Measurements from ENCODE around the gene TNS3. TPM values are rescaled to one million over a fixed set of nuclear protein-coding genes. Genes with fewer than 3 reads are reported as not detected.

TNS3 gene
- total RNA-seq, 1 experiment from 2014 or later = 533 TPM

DNA sequence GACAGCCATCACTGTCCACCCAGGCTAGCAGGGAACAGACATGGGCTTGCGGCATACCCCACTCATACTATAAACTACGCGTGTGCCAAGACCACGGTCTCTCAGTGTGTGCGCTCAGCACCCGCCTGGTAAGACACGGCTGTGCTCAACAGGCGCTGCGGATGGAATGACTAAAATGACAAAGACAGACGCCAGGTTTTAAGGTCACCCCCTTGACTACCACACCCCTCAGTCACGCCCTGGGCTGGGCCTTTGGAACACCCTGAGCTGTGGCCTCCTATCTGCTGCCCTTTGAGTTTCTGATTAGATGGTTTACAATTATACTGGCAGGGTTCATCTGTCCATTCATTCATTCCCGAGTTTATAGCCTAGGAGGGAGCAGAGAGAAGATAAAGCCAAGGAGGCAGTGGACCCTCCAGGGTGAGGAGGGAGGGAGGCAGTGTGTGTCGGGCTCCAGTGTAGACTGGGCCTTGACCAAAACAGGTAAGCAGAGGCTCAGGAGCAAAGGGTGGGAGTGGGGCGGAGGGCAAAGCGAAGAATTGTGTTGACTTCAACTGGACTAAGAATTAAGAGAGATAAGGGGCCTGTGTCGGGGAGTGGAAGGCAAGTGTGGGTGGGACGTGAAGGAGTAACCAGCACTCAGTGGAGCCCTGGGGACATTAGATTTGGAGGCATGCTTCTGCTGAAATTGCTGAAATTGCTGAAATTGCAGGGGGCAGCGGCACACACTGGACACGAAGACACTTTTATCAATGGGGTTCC lies 35.0 kb downstream of the TNS3 start:
- in situ Hi-C loops (cut with HindIII; ENCODE audit: low pct_unique_long_range_greater_than_20kb, low sequenced_read_pairs) = no loop called here
- intact Hi-C loops (cut with micrococcal nuclease; ENCODE audit: unreplicated experiment) = no loop called here
- TSS peak; percentile 1 for BruUV-seq (replicated peaks)
- H3K36me3 ChIP-seq (ENCODE audit: control insufficient read depth, insufficient read depth, low read length) = no peaks in the 10 kb centered on the region
- no peak overlapping the region for H3K4me3 ChIP-seq (ENCODE audit: low read depth in 2 of 2, low read length in 2 of 2)
- CTCF ChIA-PET = no interaction called here
- no peaks in the 10 kb centered on the region for H3K9me3 ChIP-seq (ENCODE audit: control insufficient read depth, insufficient read depth, low read depth, low read length)
- no peak for ATAC-seq
- peaks cover 96% of the 10 kb centered on the region for H3K4me1 ChIP-seq (ENCODE audit: control insufficient read depth, insufficient read depth, low read length)
- no peak for DNase-seq (ENCODE audit: low read depth, low spot score)
- POLR2A ChIA-PET = interaction anchor here (1.1 kb wide), 1 partner anchor 9 kb away, joined by 4 read pairs; no protein-coding TSS in a partner anchor
- H3K27ac ChIP-seq (ENCODE audit: low read length) = peak overlapping the region; percentile 99
- H3K27me3 ChIP-seq (ENCODE audit: control insufficient read depth, insufficient read depth, low read length) = no peaks in the 10 kb centered on the region
- TF ChIP-seq, protein P1, sequence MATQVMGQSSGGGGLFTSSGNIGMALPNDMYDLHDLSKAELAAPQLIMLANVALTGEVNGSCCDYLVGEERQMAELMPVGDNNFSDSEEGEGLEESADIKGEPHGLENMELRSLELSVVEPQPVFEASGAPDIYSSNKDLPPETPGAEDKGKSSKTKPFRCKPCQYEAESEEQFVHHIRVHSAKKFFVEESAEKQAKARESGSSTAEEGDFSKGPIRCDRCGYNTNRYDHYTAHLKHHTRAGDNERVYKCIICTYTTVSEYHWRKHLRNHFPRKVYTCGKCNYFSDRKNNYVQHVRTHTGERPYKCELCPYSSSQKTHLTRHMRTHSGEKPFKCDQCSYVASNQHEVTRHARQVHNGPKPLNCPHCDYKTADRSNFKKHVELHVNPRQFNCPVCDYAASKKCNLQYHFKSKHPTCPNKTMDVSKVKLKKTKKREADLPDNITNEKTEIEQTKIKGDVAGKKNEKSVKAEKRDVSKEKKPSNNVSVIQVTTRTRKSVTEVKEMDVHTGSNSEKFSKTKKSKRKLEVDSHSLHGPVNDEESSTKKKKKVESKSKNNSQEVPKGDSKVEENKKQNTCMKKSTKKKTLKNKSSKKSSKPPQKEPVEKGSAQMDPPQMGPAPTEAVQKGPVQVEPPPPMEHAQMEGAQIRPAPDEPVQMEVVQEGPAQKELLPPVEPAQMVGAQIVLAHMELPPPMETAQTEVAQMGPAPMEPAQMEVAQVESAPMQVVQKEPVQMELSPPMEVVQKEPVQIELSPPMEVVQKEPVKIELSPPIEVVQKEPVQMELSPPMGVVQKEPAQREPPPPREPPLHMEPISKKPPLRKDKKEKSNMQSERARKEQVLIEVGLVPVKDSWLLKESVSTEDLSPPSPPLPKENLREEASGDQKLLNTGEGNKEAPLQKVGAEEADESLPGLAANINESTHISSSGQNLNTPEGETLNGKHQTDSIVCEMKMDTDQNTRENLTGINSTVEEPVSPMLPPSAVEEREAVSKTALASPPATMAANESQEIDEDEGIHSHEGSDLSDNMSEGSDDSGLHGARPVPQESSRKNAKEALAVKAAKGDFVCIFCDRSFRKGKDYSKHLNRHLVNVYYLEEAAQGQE (IDR thresholded peaks at IDR 0.05; ENCODE audit: insufficient read depth in 1 of 2, low read depth in 2 of 2, low read length in 1 of 2) = no peak
- TF ChIP-seq, protein P2, sequence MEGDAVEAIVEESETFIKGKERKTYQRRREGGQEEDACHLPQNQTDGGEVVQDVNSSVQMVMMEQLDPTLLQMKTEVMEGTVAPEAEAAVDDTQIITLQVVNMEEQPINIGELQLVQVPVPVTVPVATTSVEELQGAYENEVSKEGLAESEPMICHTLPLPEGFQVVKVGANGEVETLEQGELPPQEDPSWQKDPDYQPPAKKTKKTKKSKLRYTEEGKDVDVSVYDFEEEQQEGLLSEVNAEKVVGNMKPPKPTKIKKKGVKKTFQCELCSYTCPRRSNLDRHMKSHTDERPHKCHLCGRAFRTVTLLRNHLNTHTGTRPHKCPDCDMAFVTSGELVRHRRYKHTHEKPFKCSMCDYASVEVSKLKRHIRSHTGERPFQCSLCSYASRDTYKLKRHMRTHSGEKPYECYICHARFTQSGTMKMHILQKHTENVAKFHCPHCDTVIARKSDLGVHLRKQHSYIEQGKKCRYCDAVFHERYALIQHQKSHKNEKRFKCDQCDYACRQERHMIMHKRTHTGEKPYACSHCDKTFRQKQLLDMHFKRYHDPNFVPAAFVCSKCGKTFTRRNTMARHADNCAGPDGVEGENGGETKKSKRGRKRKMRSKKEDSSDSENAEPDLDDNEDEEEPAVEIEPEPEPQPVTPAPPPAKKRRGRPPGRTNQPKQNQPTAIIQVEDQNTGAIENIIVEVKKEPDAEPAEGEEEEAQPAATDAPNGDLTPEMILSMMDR (IDR thresholded peaks at IDR 0.05) = no peak
- TF ChIP-seq POLR2AphosphoS5 (IDR thresholded peaks at IDR 0.05; ENCODE audit: low read depth, low read length) = no peak
- TF ChIP-seq SIN3A (IDR thresholded peaks at IDR 0.05; ENCODE audit: borderline replicate concordance, insufficient read depth, low read depth, low read length) = no peak
- TF ChIP-seq TCF7L2 (IDR thresholded peaks at IDR 0.05; ENCODE audit: low read depth, low read length) = no peak

DNA sequence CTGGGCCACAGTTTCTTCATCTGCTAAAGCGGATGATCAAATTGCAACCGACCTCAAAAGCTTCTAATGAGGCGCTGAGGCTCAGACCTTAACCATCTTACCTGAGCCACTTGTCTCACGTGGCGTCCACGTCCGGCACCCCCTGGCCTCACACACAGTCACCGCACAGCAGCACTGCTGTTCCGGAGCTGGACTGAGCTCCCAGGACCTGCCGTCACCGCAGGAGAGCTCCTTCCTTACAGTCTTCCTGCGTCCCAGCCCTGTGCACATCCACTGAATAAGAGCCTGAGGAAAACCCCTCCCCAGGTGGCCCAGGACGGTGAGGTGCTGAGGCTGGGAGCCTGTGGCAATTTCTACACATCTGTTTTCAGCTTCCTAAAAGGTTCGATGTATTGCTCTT lies 35.7 kb downstream of the TNS3 start:
- Histone ChIP-seq H3K27me3 (ENCODE audit: control insufficient read depth, insufficient read depth, low read length) (no peaks in the 10 kb centered on the region), H3K4me3 (ENCODE audit: low read depth in 2 of 2, low read length in 2 of 2) (no peak overlapping the region), H3K36me3 (ENCODE audit: control insufficient read depth, insufficient read depth, low read length) (no peaks in the 10 kb centered on the region), H3K9me3 (ENCODE audit: control insufficient read depth, insufficient read depth, low read depth, low read length) (no peaks in the 10 kb centered on the region), H3K27ac (ENCODE audit: low read length) (peak overlapping the region; percentile 99), H3K4me1 (ENCODE audit: control insufficient read depth, insufficient read depth, low read length) (peaks cover 96% of the 10 kb centered on the region)
- TF ChIP-seq, protein P2 (IDR thresholded peaks at IDR 0.05) = no peak
- no peak for TF ChIP-seq SIN3A (IDR thresholded peaks at IDR 0.05; ENCODE audit: borderline replicate concordance, insufficient read depth, low read depth, low read length)
- no peak for TF ChIP-seq TCF7L2 (IDR thresholded peaks at IDR 0.05; ENCODE audit: low read depth, low read length)
- no peak for TF ChIP-seq POLR2AphosphoS5 (IDR thresholded peaks at IDR 0.05; ENCODE audit: low read depth, low read length)
- TF ChIP-seq, protein P1 (IDR thresholded peaks at IDR 0.05; ENCODE audit: insufficient read depth in 1 of 2, low read depth in 2 of 2, low read length in 1 of 2) = no peak
- ATAC-seq = no peak
- ChIA-PET CTCF (no interaction called here), POLR2A (interaction anchor here (1.1 kb wide), 1 partner anchor 10 kb away, joined by 4 read pairs; no protein-coding TSS in a partner anchor)
- no peak for DNase-seq (ENCODE audit: low read depth, low spot score)
- no TSS peak for BruUV-seq (replicated peaks)
- in situ Hi-C loops (cut with HindIII; ENCODE audit: low pct_unique_long_range_greater_than_20kb, low sequenced_read_pairs) (no loop called here), intact Hi-C loops (cut with micrococcal nuclease; ENCODE audit: unreplicated experiment) (no loop called here)
